Mesenchymal stem cell (in vitro differentiated cells and primary cell): ENCODE data around the gene CNTNAP2.

Source experiments
- DNase-seq: peaks from one replicate; pipeline ENCODE4 v3.0.0-alpha.2; 2013
- H2AFZ ChIP-seq: one replicate; pipeline ENCODE4 v1.6.1; 2013; ENCODE audit warnings: low read depth, mild to moderate bottlenecking, control low read depth, inconsistent platforms, low read length, moderate library complexity
- H2AK5ac ChIP-seq: 2 replicates; pipeline ENCODE4 v1.6.1; 2013; ENCODE audit warnings: low read length, moderate library complexity, mild to moderate bottlenecking, inconsistent platforms; ENCODE audit not compliant: severe bottlenecking
- H2BK120ac ChIP-seq: one replicate; pipeline ENCODE4 v1.6.1; 2013; ENCODE audit warnings: low read depth, mild to moderate bottlenecking, inconsistent platforms, low read length, moderate library complexity
- H2BK12ac ChIP-seq, 2 experiments: one replicate each; pipeline ENCODE4 v1.6.1; 2013; ENCODE audit warnings: inconsistent platforms in 2 of 2, low read length in 2 of 2, mild to moderate bottlenecking in 2 of 2, moderate library complexity in 2 of 2, control low read depth in 1 of 2
- H2BK15ac ChIP-seq: one replicate; pipeline ENCODE4 v1.6.1; 2013; ENCODE audit warnings: mild to moderate bottlenecking, low read depth, inconsistent platforms; ENCODE audit not compliant: poor library complexity, severe bottlenecking
- H2BK5ac ChIP-seq: 2 replicates; pipeline ENCODE4 v1.6.1; 2013; ENCODE audit warnings: low read depth, mild to moderate bottlenecking, low read length, control low read depth, inconsistent platforms; ENCODE audit not compliant: poor library complexity, severe bottlenecking
- H3K14ac ChIP-seq, 2 experiments: one replicate each; pipeline ENCODE4 v1.6.1; 2013; ENCODE audit warnings: inconsistent platforms in 2 of 2, low read length in 2 of 2, control low read depth in 1 of 2, mild to moderate bottlenecking in 1 of 2, moderate library complexity in 1 of 2
- H3K18ac ChIP-seq, 2 experiments: one replicate each; pipeline ENCODE4 v1.6.1; 2013; ENCODE audit warnings: inconsistent platforms in 2 of 2, low read length in 2 of 2, control low read depth in 1 of 2, low read depth in 1 of 2, mild to moderate bottlenecking in 1 of 2
- H3K23ac ChIP-seq, 2 experiments: one replicate each; pipeline ENCODE4 v1.6.1; 2013; ENCODE audit warnings: inconsistent platforms in 2 of 2, low read length in 2 of 2, mild to moderate bottlenecking in 2 of 2, moderate library complexity in 2 of 2, control low read depth in 1 of 2
- H3K27ac ChIP-seq: 2 replicates; pipeline ENCODE4 v1.5.1; 2013; ENCODE audit warnings: mild to moderate bottlenecking, moderate library complexity, low read length, control low read depth, inconsistent platforms; ENCODE audit not compliant: poor library complexity, severe bottlenecking
- H3K27me3 ChIP-seq, 2 experiments: 2 replicates each; pipeline versions ENCODE4 v1.6.1 to v1.7.0; 2013; ENCODE audit warnings: low read length in 2 of 2, mild to moderate bottlenecking in 2 of 2, moderate library complexity in 2 of 2, control low read depth in 1 of 2, inconsistent platforms in 1 of 2; ENCODE audit not compliant: control insufficient read depth in 1 of 2, insufficient read depth in 1 of 2
- H3K36me3 ChIP-seq, 2 experiments: 2 replicates each; pipeline versions ENCODE4 v1.6.1 to v1.7.0; 2013; ENCODE audit warnings: low read length in 2 of 2, control low read depth in 1 of 2, inconsistent platforms in 1 of 2, low read depth in 1 of 2, mild to moderate bottlenecking in 1 of 2; ENCODE audit not compliant: insufficient read depth in 2 of 2, control insufficient read depth in 1 of 2
- H3K4ac ChIP-seq, 2 experiments: one replicate each; pipeline ENCODE4 v1.6.1; 2013; ENCODE audit warnings: inconsistent platforms in 2 of 2, low read length in 2 of 2, mild to moderate bottlenecking in 2 of 2, moderate library complexity in 2 of 2, control low read depth in 1 of 2, low read depth in 1 of 2
- H3K4me1 ChIP-seq: 2 replicates; pipeline ENCODE4 v1.6.1; 2013; ENCODE audit warnings: low read depth, low read length, control low read depth; ENCODE audit not compliant: control insufficient read depth, insufficient read depth
- H3K4me2 ChIP-seq: 2 replicates; pipeline ENCODE4 v1.6.1; 2013; ENCODE audit warnings: low read length, mild to moderate bottlenecking, inconsistent platforms; ENCODE audit not compliant: poor library complexity, severe bottlenecking
- H3K4me3 ChIP-seq, 2 experiments: 2 replicates each; pipeline versions ENCODE4 v1.5.1 to v1.7.0; 2013; ENCODE audit warnings: low read length in 2 of 2, mild to moderate bottlenecking in 2 of 2, control low read depth in 1 of 2, low read depth in 1 of 2; ENCODE audit not compliant: insufficient read depth in 1 of 2
- H3K79me1 ChIP-seq: replicated peaks from 2 replicates; pipeline ENCODE4 v1.6.1; 2013; ENCODE audit warnings: mild to moderate bottlenecking, control low read depth, low read length, inconsistent platforms; ENCODE audit not compliant: poor library complexity, severe bottlenecking
- H3K9ac ChIP-seq: 2 replicates; pipeline ENCODE4 v1.7.0; 2013; ENCODE audit warnings: mild to moderate bottlenecking, low read length, moderate library complexity
- H3K9me3 ChIP-seq: 2 replicates; pipeline ENCODE4 v1.7.0; 2013; ENCODE audit warnings: mild to moderate bottlenecking, low read length; ENCODE audit not compliant: control insufficient read depth
- H4K8ac ChIP-seq: one replicate; pipeline ENCODE4 v1.6.1; 2013; ENCODE audit warnings: inconsistent platforms, mild to moderate bottlenecking, low read length, moderate library complexity
- H4K91ac ChIP-seq: one replicate; pipeline ENCODE4 v1.6.1; 2013; ENCODE audit warnings: mild to moderate bottlenecking, low read length, inconsistent platforms
- WGBS: methylation state at CpG from one replicate; pipeline ENCODE4 v1.1.7; 2013; ENCODE audit warnings: mixed read lengths; 5-methylcytosine and 5-hydroxymethylcytosine counted together

CNTNAP2 gene

DNA sequence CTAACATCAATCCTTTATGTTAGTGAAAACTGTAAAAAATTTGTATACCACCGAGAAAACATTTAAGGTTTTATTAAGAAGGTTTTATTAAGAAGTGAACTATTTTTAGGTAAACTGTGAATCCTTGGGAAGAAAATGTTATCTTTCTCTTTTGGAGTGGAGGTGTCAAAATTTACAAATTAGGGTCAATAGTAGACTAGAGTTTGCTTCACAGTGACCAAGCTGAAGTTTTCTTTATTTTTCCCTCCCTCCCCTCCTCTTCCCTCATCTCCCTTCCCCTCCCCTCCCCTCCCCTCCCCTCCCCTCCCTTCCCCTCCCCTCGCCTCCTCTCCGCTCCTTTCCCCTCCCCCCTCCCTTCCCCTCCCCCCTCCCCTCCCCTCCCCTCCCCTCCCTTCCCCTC lies 168.8 kb downstream of the CNTNAP2 start:
- no peak for DNase-seq
- Histone ChIP-seq H3K27me3 (no peaks in the 10 kb centered on the region), H4K8ac (no peak overlapping the region), H2BK5ac (no peak overlapping the region), H3K4me2 (no peak overlapping the region), H3K4me3 (no peak overlapping the region), H3K79me1 (no peaks in the 10 kb centered on the region), H3K9me3 (no peaks in the 10 kb centered on the region), H3K36me3 (no peaks in the 10 kb centered on the region), H3K9ac (no peak overlapping the region), H3K14ac (no peak overlapping the region), H2BK12ac (no peak overlapping the region), H3K18ac (no peak overlapping the region), H3K4me1 (no peaks in the 10 kb centered on the region), H3K27ac (no peak overlapping the region), H2AFZ (no peak overlapping the region), H3K4ac (no peak overlapping the region), H4K91ac (no peak overlapping the region), H3K23ac (no peak overlapping the region), H2BK15ac (no peak overlapping the region), H2AK5ac (no peak overlapping the region), H2BK120ac (no peak overlapping the region)
- 90% methylated on average over 1 of the region's 3 CpGs for WGBS

DNA sequence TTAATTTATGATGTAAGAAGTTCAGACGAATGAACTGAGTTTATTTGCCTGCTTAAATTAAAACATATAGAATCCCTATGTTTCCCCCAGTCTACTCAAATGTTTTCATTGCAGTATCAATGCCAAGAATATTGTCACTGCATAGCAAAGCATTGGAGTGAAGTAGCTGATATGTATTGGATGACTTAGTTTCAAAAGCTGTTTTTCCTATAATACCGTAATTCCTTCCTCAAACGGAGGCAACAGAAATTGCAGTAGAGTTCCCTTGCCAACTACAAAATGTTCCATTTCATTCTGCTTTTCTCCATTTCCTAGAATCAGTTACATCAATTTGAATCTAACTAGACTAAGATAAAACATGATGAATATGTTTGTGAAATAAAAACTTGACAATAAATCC lies 174.1 kb downstream of the CNTNAP2 start:
- H4K91ac ChIP-seq = no peak overlapping the region
- WGBS = 94% methylated on average over 2 of the region's 3 CpGs

DNA sequence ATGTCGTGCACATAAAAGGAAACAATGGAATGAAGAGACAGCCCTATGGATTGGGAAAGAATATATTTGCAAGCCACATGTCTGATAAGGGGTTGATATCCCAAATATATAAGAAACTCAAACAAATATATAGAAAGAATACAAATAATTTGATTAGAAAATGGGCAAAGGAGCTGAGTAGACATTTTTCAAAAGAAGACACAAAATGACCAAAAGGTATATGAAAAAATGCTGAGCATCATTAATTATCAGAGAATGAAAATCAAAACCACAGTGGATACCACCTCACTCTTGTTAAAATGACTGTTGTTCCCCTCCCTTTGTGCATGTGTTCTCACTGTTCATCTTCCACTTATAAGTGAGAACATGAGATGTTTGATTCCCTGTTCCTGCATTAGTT lies 175.3 kb downstream of the CNTNAP2 start:
- H3K4ac ChIP-seq = no peak overlapping the region
- H2AK5ac ChIP-seq = no peak overlapping the region
- no peak overlapping the region for H2BK5ac ChIP-seq
- no peak overlapping the region for H3K4me2 ChIP-seq
- H3K27me3 ChIP-seq = no peaks in the 10 kb centered on the region
- H4K91ac ChIP-seq = no peak overlapping the region
- no peak overlapping the region for H3K23ac ChIP-seq
- no peak overlapping the region for H3K14ac ChIP-seq
- no peak overlapping the region for H3K18ac ChIP-seq
- no peak overlapping the region for H2BK12ac ChIP-seq
- no peak overlapping the region for H2BK15ac ChIP-seq
- no peaks in the 10 kb centered on the region for H3K9me3 ChIP-seq
- no CpG with 5 or more reads among the region's 1 CpG for WGBS
- H3K9ac ChIP-seq = no peak overlapping the region
- H3K27ac ChIP-seq = no peak overlapping the region
- no peak overlapping the region for H2BK120ac ChIP-seq
- H3K4me1 ChIP-seq = no peaks in the 10 kb centered on the region
- no peak overlapping the region for H4K8ac ChIP-seq
- DNase-seq = no peak
- H2AFZ ChIP-seq = no peak overlapping the region
- no peaks in the 10 kb centered on the region for H3K79me1 ChIP-seq
- no peaks in the 10 kb centered on the region for H3K36me3 ChIP-seq
- no peak overlapping the region for H3K4me3 ChIP-seq

More for the DNA sequence above, 174.1 kb downstream of the CNTNAP2 start:
- Histone ChIP-seq H3K27me3 (no peaks in the 10 kb centered on the region), H3K4me3 (no peak overlapping the region), H2BK15ac (no peak overlapping the region), H3K4ac (no peak overlapping the region), H3K9ac (no peak overlapping the region), H2BK120ac (no peak overlapping the region), H3K23ac (no peak overlapping the region), H4K8ac (no peak overlapping the region), H3K4me2 (no peak overlapping the region), H3K36me3 (no peaks in the 10 kb centered on the region), H2BK5ac (no peak overlapping the region), H3K14ac (no peak overlapping the region), H2BK12ac (no peak overlapping the region), H3K27ac (no peak overlapping the region), H2AFZ (no peak overlapping the region), H3K9me3 (no peaks in the 10 kb centered on the region), H3K18ac (no peak overlapping the region), H3K4me1 (no peaks in the 10 kb centered on the region), H2AK5ac (no peak overlapping the region), H3K79me1 (no peaks in the 10 kb centered on the region)
- no peak for DNase-seq

- H3K9ac ChIP-seq = no peak overlapping the region
Observed at GRCh38 chr7:146296028-146296427, 179.4 kb downstream of the CNTNAP2 start.

More at GRCh38 chr7:146296028-146296427, 179.4 kb downstream of the CNTNAP2 start:
- Histone ChIP-seq H3K4me1 (no peaks in the 10 kb centered on the region), H2BK120ac (no peak overlapping the region), H2BK12ac (no peak overlapping the region), H2BK15ac (no peak overlapping the region), H3K14ac (no peak overlapping the region), H3K27ac (no peak overlapping the region), H2AK5ac (no peak overlapping the region), H4K8ac (no peak overlapping the region), H4K91ac (no peak overlapping the region), H3K79me1 (no peaks in the 10 kb centered on the region), H3K23ac (no peak overlapping the region), H3K36me3 (no peaks in the 10 kb centered on the region), H3K27me3 (no peaks in the 10 kb centered on the region), H2BK5ac (no peak overlapping the region), H2AFZ (no peak overlapping the region), H3K9me3 (peaks cover 8% of the 10 kb centered on the region), H3K4ac (no peak overlapping the region), H3K4me2 (no peak overlapping the region), H3K4me3 (no peak overlapping the region), H3K18ac (no peak overlapping the region)
- no peak for DNase-seq
- 80% methylated on average over 1 of the region's 1 CpG for WGBS
